ENCODE data around the gene GALNTL6. TPM values are rescaled to one million over a fixed set of nuclear protein-coding genes. Genes with fewer than 3 reads are reported as not detected.

The GALNTL6 gene
- total and polyA plus RNA-seq, 2 donors (not counting 1 experiment from before 2014, with no cell fraction given): not detected

- no peak overlapping the region for H3K4me3 ChIP-seq (replicated peaks in 1 of 4; ENCODE audit: control extremely low read depth in 1 of 4, insufficient read depth in 1 of 4, low read depth in 3 of 4, low read length in 4 of 4)
- H4K20me1 ChIP-seq (ENCODE audit: control insufficient read depth, extremely low read depth, insufficient read depth, low read length): no peaks in the 10 kb centered on the region
- no peak overlapping the region for H3K4me2 ChIP-seq (ENCODE audit: extremely low read depth, insufficient read depth, low read length)
- no peaks in the 10 kb centered on the region for H3K4me1 ChIP-seq (ENCODE audit: control insufficient read depth, extremely low read depth, insufficient read depth, low read length)
- no peaks in the 10 kb centered on the region for H3K9me3 ChIP-seq (ENCODE audit: control insufficient read depth, insufficient read depth, low read depth, low read length)
- TF ChIP-seq EZH2 (IDR thresholded peaks at IDR 0.05; ENCODE audit: low read length, missing control alignments) (no peak), CTCF (conservative IDR thresholded peaks at IDR 0.05 in 1 of 2, IDR thresholded peaks at IDR 0.05 in 1 of 2; ENCODE audit: low read depth in 1 of 2, low read length in 2 of 2) (no peak)
- no peak overlapping the region for H3K9ac ChIP-seq (ENCODE audit: insufficient read depth, low read length)
- no peaks in the 10 kb centered on the region for H3K27me3 ChIP-seq (ENCODE audit: control insufficient read depth, insufficient read depth, low read length)
- DNase-seq (ENCODE audit: low read depth in 2 of 2): no peak
- H3K79me2 ChIP-seq (ENCODE audit: control insufficient read depth, insufficient read depth, low read length): no peaks in the 10 kb centered on the region
- H3K27ac ChIP-seq (ENCODE audit: insufficient read depth, low read length): no peak overlapping the region
- H2AFZ ChIP-seq (ENCODE audit: low read length): no peak overlapping the region
- H3K36me3 ChIP-seq (ENCODE audit: control insufficient read depth, insufficient read depth, low read length): no peaks in the 10 kb centered on the region
These were observed 63.4 kb downstream of the GALNTL6 start for GRCh38 chr4:171876636-171877035.

- Histone ChIP-seq H3K36me3 (ENCODE audit: control insufficient read depth, insufficient read depth, low read length) (no peaks in the 10 kb centered on the region), H3K27me3 (ENCODE audit: control insufficient read depth, insufficient read depth, low read length) (no peaks in the 10 kb centered on the region), H4K20me1 (ENCODE audit: control insufficient read depth, extremely low read depth, insufficient read depth, low read length) (no peaks in the 10 kb centered on the region), H3K4me1 (ENCODE audit: control insufficient read depth, extremely low read depth, insufficient read depth, low read length) (no peaks in the 10 kb centered on the region), H3K9me3 (ENCODE audit: control insufficient read depth, insufficient read depth, low read depth, low read length) (no peaks in the 10 kb centered on the region), H3K9ac (ENCODE audit: insufficient read depth, low read length) (no peak overlapping the region), H2AFZ (ENCODE audit: low read length) (no peak overlapping the region), H3K79me2 (ENCODE audit: control insufficient read depth, insufficient read depth, low read length) (no peaks in the 10 kb centered on the region), H3K4me3 (replicated peaks in 1 of 4; ENCODE audit: control extremely low read depth in 1 of 4, insufficient read depth in 1 of 4, low read depth in 3 of 4, low read length in 4 of 4) (no peak overlapping the region), H3K27ac (ENCODE audit: insufficient read depth, low read length) (peak overlapping the region; percentile 27), H3K4me2 (ENCODE audit: extremely low read depth, insufficient read depth, low read length) (no peak overlapping the region)
- peak; percentile 0 to 90 for DNase-seq (ENCODE audit: low read depth in 2 of 2)
- TF ChIP-seq CTCF (conservative IDR thresholded peaks at IDR 0.05 in 1 of 2, IDR thresholded peaks at IDR 0.05 in 1 of 2; ENCODE audit: low read depth in 1 of 2, low read length in 2 of 2) (no peak), EZH2 (IDR thresholded peaks at IDR 0.05; ENCODE audit: low read length, missing control alignments) (no peak)
These were observed 66.9 kb downstream of the GALNTL6 start for GRCh38 chr4:171880136-171880535.

GRCh38 chr4:171889681-171890080 lies 76.5 kb downstream of the GALNTL6 start:
- H3K27ac ChIP-seq (ENCODE audit: insufficient read depth, low read length): no peak overlapping the region
- H3K4me1 ChIP-seq (ENCODE audit: control insufficient read depth, extremely low read depth, insufficient read depth, low read length): no peaks in the 10 kb centered on the region
- no peaks in the 10 kb centered on the region for H4K20me1 ChIP-seq (ENCODE audit: control insufficient read depth, extremely low read depth, insufficient read depth, low read length)
- H3K9ac ChIP-seq (ENCODE audit: insufficient read depth, low read length): no peak overlapping the region
- no peaks in the 10 kb centered on the region for H3K9me3 ChIP-seq (ENCODE audit: control insufficient read depth, insufficient read depth, low read depth, low read length)
- H3K36me3 ChIP-seq (ENCODE audit: control insufficient read depth, insufficient read depth, low read length): no peaks in the 10 kb centered on the region
- TF ChIP-seq EZH2 (IDR thresholded peaks at IDR 0.05; ENCODE audit: low read length, missing control alignments): no peak
- no peak for TF ChIP-seq CTCF (conservative IDR thresholded peaks at IDR 0.05 in 1 of 2, IDR thresholded peaks at IDR 0.05 in 1 of 2; ENCODE audit: low read depth in 1 of 2, low read length in 2 of 2)
- H2AFZ ChIP-seq (ENCODE audit: low read length): no peak overlapping the region
- no peaks in the 10 kb centered on the region for H3K27me3 ChIP-seq (ENCODE audit: control insufficient read depth, insufficient read depth, low read length)
- H3K4me2 ChIP-seq (ENCODE audit: extremely low read depth, insufficient read depth, low read length): no peak overlapping the region
- DNase-seq (ENCODE audit: low read depth in 2 of 2): no peak
- no peak overlapping the region for H3K4me3 ChIP-seq (replicated peaks in 1 of 4; ENCODE audit: control extremely low read depth in 1 of 4, insufficient read depth in 1 of 4, low read depth in 3 of 4, low read length in 4 of 4)
- no peaks in the 10 kb centered on the region for H3K79me2 ChIP-seq (ENCODE audit: control insufficient read depth, insufficient read depth, low read length)
